ENCODE data around the gene ARHGAP19.

DNA sequence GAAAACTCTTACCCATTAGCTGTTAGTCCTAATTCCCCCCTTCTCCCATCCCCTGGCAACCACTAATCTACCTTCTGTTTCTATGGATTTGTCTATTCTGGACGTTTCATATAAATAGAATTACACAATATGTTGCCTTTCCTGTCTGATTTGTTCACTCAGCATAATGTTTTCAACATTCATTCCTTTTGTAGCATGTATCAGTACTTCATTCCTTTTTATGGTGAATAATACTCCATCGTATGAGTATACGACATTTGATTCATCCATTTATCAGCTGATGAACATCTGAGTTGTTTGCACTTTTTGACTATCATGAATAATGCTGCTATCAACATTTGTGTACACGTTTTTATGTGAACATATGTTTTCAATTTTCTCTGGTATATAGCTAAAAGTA is 22.2 kb upstream of the ARHGAP19 start:
- TF ChIP-seq CTCF (IDR thresholded peaks at IDR 0.05; ENCODE audit: low read length) (no peak), EZH2 (IDR thresholded peaks at IDR 0.05; ENCODE audit: borderline replicate concordance, low read length) (no peak)
